Measurements from ENCODE around the gene OVOL2.

GRCh38 chr20:18058661-18059467 lies 1.1 kb upstream of the OVOL2 start:
- TF ChIP-seq POLR2AphosphoS5 (IDR thresholded peaks at IDR 0.05) (no peak), CTCF (IDR thresholded peaks at IDR 0.05 in 8 of 11, conservative IDR thresholded peaks at IDR 0.05 in 3 of 11) (no peak)

All from spleen (tissue), 7 donors.